Colonic mucosa (tissue), 4 donors: ENCODE data around the gene AGAP5. TPM values are rescaled to one million over a fixed set of nuclear protein-coding genes. Genes with fewer than 3 reads are reported as not detected.
"Not testable (repeated sequence)": the region's sequence is repeated elsewhere in the genome, so short reads cannot be mapped to it uniquely, and the experiment has no call there.

Experiments used
- DNase-seq: peaks from one replicate; pipeline ENCODE4 v3.0.0-alpha.2; 2020
- H3K27ac ChIP-seq: fragments of 200-600 bp; one replicate; pipeline ENCODE4 v1.8.0; 2021
- H3K27me3 ChIP-seq: fragments of 200-600 bp; one replicate; pipeline ENCODE4 v1.8.0; 2021
- H3K36me3 ChIP-seq: fragments of 200-600 bp; one replicate; pipeline ENCODE4 v1.8.0; 2021
- H3K4me1 ChIP-seq: fragments of 200-600 bp; one replicate; pipeline ENCODE4 v1.8.0; 2021; ENCODE audit warnings: mild to moderate bottlenecking
- H3K4me3 ChIP-seq: fragments of 200-600 bp; one replicate; pipeline ENCODE4 v1.8.0; 2021
- H3K9ac ChIP-seq, 2 donors: one replicate each; pipeline ENCODE4 v1.7.0; 2013; ENCODE audit warnings: control low read depth in 2 of 2, low read depth in 2 of 2, low read length in 2 of 2
- H3K9me3 ChIP-seq: fragments of 200-600 bp; one replicate; pipeline ENCODE4 v1.8.0; 2021
- intact Hi-C: fragments of 100-400 bp; cut with DNase I; formaldehyde crosslinking; loops from one replicate; pipeline ENCODE4 v1.14.1; 2022
- total RNA-seq, 2 donors: library from RNA; stranded (reverse); fragmentation: NEBNext Ultra II Directional in 1 of 2; extraction: Animal tissue kit (Norgen Biotek cat#: 25700) in 1 of 2; gene quantifications; one replicate each; pipeline ENCODE4 v1.2.1, GENCODE V29; 2021
- TF ChIP-seq, protein P1 (sequence below): fragments of 200-600 bp; IDR thresholded peaks from one replicate; pipeline ENCODE4 v1.8.0; 2022; ENCODE audit warnings: antibody characterized with exemption, mild to moderate bottlenecking
- donor health status: healthy.
- donor health status: DM: no; HTN: no; CAD: no.
- donor health status: DM: no; HTN: no; CAD: no.

The AGAP5 gene
- total RNA-seq, 2 donors from 2014 or later: 4.8 to 8.2 TPM

DNA sequence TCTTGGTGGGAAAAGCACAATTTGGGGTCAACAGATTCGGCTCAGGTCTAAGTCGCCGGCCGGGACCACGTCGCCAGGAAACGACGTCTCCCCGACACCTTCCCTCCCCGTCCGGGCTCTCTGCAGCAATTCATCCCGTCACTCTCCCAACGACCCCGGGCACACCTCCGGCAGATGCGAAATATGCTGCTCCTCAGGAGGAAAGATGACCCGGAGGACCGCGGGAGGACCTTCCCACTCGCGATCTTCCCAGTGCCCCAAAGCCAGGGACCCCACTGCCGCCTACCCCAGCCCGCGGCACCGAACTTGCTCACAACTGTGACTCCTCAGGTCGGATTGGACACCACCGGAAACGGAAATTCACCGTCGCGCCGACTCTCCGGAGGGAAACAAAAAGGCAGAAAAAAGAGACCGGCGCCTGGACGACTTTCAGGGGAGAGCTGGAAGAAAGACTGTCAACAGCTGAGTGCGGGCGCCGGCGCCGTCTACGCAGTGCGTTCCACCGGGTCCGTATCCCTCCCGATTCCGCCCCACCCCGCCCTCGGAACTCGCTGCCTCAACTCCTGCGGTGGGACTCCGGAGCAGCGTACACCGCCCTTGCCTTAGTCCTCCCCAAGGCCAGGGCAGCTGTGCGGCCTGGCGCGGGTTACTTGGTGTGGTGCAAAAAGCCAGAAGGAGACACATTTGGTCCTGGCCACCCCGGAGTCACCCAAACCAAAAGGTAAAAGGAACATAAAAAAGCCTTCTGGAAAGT lies 32.4 kb upstream of the AGAP5 start:
- TF ChIP-seq, protein P1, sequence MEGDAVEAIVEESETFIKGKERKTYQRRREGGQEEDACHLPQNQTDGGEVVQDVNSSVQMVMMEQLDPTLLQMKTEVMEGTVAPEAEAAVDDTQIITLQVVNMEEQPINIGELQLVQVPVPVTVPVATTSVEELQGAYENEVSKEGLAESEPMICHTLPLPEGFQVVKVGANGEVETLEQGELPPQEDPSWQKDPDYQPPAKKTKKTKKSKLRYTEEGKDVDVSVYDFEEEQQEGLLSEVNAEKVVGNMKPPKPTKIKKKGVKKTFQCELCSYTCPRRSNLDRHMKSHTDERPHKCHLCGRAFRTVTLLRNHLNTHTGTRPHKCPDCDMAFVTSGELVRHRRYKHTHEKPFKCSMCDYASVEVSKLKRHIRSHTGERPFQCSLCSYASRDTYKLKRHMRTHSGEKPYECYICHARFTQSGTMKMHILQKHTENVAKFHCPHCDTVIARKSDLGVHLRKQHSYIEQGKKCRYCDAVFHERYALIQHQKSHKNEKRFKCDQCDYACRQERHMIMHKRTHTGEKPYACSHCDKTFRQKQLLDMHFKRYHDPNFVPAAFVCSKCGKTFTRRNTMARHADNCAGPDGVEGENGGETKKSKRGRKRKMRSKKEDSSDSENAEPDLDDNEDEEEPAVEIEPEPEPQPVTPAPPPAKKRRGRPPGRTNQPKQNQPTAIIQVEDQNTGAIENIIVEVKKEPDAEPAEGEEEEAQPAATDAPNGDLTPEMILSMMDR: no peak
- DNase-seq: peak; percentile 96
- H3K4me1 ChIP-seq: peaks cover 7% of the 10 kb centered on the region
- no peaks in the 10 kb centered on the region for H3K36me3 ChIP-seq
- H3K27ac ChIP-seq: peak overlapping the region; percentile 86
- no peaks in the 10 kb centered on the region for H3K27me3 ChIP-seq
- intact Hi-C loops: no loop called here
- no peaks in the 10 kb centered on the region for H3K9me3 ChIP-seq
- peak overlapping the region; percentile 60 for H3K4me3 ChIP-seq
- peak overlapping the region; percentile 81 to 91 for H3K9ac ChIP-seq

DNA sequence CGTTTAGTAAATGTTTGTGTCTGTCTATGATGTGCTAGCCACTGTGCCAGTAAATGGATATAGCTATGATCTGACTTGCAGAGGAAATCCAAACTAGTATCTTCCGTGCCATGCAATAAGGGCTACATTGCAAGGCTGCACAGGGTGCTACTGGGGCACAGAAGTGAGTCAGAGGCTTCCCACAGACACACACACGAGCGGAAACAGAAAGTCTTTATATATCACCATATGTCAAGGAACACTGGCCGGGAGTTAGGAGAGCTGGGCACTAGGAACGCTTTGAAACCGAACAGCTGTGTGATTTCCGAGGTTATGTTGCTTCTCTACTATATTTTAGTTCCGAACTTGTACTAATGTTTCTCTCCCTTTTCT lies 31.9 kb upstream of the AGAP5 start:
- H3K27me3 ChIP-seq, H3K36me3 ChIP-seq, H3K9me3 ChIP-seq, H3K4me1 ChIP-seq, intact Hi-C loops: not testable (repeated sequence)
- H3K9ac ChIP-seq: peak overlapping the region; percentile 81 to 91
- peak; percentile 26 for DNase-seq
- H3K4me3 ChIP-seq: peak overlapping the region; percentile 60
- peak overlapping the region; percentile 86 for H3K27ac ChIP-seq

DNA sequence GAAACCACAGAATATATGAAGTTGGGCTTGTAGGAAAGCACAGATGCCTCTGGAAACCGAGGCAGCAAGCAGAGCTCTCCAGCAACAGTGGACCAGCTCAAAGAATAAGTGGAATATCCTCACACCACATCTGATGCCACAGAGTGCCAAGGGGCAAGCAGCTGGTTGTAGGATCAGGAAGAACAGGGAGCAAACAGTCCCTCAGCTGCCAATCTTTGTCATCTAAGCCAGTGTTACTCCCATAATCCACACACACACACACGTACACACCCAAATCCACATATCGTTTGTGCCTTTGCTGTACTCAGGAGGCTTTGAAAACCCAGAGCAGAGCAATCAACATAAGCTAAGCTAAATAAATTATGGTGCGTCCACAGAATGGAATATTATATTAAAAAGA lies 25.6 kb upstream of the AGAP5 start:
- H3K4me3 ChIP-seq: no peak overlapping the region
- H3K4me1 ChIP-seq: no peaks in the 10 kb centered on the region
- intact Hi-C loops: no loop called here
- TF ChIP-seq, protein P1: no peak
- no peak overlapping the region for H3K9ac ChIP-seq
- DNase-seq: no peak
- H3K36me3 ChIP-seq: no peaks in the 10 kb centered on the region
- no peaks in the 10 kb centered on the region for H3K9me3 ChIP-seq
- H3K27ac ChIP-seq: no peak overlapping the region
- no peaks in the 10 kb centered on the region for H3K27me3 ChIP-seq

DNA sequence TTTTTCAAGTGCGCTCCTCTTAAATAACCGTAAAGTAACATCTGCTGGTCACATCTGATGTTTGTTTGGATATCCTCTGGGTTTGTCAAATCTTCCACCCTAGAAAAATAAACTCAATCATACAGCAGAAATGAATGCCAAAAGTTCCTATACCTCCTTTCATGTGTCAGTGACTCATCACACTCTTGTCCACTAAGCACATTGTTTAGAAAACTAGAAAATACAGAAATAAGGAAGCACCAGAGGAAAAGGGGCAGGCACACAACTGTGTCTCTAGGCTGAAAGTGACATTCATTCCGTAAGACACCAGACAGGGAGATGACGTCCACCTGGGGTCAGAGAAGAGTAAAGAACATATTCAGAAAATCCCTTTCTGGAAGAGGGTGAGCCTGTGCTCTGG lies 22.7 kb upstream of the AGAP5 start:
- H3K9ac ChIP-seq, DNase-seq, H3K4me1 ChIP-seq, intact Hi-C loops, H3K36me3 ChIP-seq, H3K4me3 ChIP-seq, H3K9me3 ChIP-seq, H3K27me3 ChIP-seq, H3K27ac ChIP-seq: not testable (repeated sequence)

DNA sequence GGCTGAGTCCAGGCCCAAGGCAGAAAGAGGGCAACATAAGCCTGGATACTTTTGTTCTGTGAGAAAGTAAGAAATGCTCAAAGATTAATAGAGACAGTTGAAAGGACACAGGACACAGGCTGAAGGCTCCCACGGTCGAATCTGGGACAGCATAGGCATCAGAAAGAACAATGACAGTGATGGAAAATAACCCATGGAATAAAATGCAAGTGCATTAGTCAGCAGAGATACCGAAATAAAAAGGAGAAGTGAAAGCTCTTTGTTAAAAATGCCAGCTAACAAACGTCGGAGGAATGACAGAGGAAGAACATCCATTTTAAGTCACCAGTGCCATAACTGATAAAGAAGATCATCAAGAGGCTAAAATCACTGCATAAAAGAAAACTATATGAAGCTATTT lies 19.6 kb upstream of the AGAP5 start:
- TF ChIP-seq, protein P1: no peak
- DNase-seq: no peak
- intact Hi-C loops: no loop called here
- H3K36me3 ChIP-seq: no peaks in the 10 kb centered on the region
- H3K27ac ChIP-seq: no peak overlapping the region
- no peaks in the 10 kb centered on the region for H3K9me3 ChIP-seq
- no peaks in the 10 kb centered on the region for H3K27me3 ChIP-seq
- no peaks in the 10 kb centered on the region for H3K4me1 ChIP-seq
- H3K9ac ChIP-seq: no peak overlapping the region
- H3K4me3 ChIP-seq: no peak overlapping the region

DNA sequence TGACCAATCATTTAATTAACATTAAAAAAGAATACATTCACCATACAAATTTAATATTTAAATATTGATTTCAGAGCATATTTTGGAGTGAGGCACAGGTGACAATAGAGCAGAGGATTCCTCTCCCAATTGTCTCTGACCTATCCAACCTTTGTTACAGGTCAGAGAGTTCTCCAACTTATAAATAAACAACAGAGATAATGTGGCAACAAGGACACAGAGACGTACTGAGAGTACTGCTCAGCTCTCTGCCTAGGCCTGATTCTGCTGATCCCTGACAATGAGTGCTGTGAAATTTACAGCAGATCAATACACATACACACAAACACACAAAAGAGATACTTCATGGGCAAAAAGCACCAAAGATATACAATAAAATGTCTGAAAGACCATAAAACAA lies 18.3 kb upstream of the AGAP5 start:
- Histone ChIP-seq H3K9ac (no peak overlapping the region), H3K4me3 (no peak overlapping the region), H3K27me3 (no peaks in the 10 kb centered on the region), H3K9me3 (no peaks in the 10 kb centered on the region), H3K4me1 (no peaks in the 10 kb centered on the region), H3K27ac (no peak overlapping the region), H3K36me3 (no peaks in the 10 kb centered on the region)
- intact Hi-C loops: no loop called here
- no peak for DNase-seq
- TF ChIP-seq, protein P1: no peak

DNA sequence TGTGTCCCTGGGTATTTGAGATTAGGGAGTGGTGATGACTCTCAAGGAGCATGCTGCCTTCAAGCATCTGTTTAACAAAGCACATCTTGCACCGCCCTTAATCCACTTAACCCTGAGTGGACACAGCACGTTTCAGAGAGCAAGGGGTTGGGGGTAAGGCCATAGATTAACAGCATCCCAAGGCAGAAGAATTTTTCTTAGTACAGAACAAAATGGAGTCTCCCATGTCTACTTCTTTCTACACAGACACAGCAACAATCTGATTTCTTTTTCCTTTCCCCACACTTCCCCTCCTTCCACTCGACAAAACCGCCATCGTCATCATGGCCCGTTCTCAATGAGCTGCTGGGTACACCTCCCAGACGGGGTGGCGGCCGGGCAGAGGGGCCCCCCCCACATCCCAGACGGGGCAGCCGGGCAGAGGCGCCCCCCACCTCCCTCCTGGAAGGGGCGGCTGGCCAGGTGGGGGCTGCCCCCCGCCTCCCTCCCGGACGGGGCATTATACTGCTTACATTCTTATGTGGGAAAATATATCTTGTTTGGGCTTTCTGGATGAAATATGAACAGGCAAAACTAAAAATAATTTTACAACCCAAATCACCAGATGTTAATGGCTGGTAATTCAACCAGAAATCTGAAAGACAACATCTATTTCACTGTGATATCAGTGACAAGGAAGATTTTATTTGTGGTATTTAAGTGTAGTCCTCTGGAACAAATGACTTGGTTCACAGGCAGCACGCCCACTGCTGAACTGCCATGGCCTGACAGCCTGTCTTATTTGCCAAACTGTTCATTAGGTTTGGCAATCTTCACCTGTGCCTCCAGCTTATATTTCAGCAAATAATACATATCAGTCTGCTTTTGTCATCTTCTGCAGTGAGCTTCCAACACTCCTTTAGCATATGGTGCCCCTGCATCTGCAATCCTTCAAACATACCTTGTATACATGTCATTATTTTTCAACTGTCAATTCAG lies 17.6 kb upstream of the AGAP5 start:
- DNase-seq, H3K27ac ChIP-seq, H3K9me3 ChIP-seq, intact Hi-C loops, H3K4me1 ChIP-seq, H3K9ac ChIP-seq, H3K4me3 ChIP-seq, H3K36me3 ChIP-seq, H3K27me3 ChIP-seq: not testable (repeated sequence)

DNA sequence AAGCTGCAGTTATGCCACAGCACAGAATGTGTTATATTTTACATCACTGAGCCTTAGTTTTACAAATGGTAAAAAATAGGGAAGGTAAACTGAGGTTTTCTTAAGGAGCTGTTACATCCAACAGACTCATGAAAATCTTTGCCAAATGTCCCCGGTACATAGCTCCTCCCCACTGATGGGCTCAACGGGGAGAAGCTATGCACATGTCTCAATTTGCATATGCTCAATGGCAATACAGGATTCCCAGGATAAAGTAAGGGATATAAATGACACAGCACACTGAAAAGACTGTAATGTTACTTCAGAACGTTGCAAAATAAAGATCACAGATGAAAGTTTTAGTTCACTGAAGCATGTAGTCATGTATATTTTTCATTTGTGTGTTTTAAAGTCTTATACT lies 16.6 kb upstream of the AGAP5 start:
- H3K36me3 ChIP-seq, H3K4me3 ChIP-seq, H3K27me3 ChIP-seq, H3K4me1 ChIP-seq, H3K9me3 ChIP-seq, DNase-seq, intact Hi-C loops, H3K27ac ChIP-seq, H3K9ac ChIP-seq: not testable (repeated sequence)

DNA sequence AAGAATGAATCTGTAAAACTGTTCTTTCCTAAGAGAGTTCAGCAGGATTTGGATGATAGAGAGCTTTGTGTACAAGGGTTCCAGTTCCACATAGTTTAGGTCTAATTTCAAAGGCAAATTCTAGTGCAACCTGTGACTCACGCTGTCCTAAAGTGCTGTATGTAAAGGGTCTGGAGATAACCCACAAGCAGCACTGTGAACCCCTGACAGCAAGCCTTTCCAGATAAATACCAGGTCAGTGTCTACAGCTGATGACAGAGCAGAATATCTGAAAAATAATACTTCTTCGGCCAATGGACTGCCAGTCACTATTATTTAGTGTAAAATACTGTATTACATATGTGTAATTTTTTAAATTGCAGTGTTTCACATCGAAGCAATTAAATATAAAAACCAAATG lies 16.0 kb upstream of the AGAP5 start:
- H3K4me1 ChIP-seq, intact Hi-C loops, H3K9me3 ChIP-seq: not testable (repeated sequence)

More for the DNA sequence above, 16.0 kb upstream of the AGAP5 start:
- not testable (repeated sequence) for H3K36me3 ChIP-seq, H3K27ac ChIP-seq, H3K27me3 ChIP-seq, DNase-seq, H3K4me3 ChIP-seq, H3K9ac ChIP-seq
